GM13977 (cell line): ENCODE data around the gene RUBCN.
"Not testable (repeated sequence)": the region's sequence is repeated elsewhere in the genome, so short reads cannot be mapped to it uniquely, and the experiment has no call there.

Experiments
- DNase-seq: peaks from one replicate; pipeline ENCODE4 v3.0.0; 2012; ENCODE audit warnings: low spot score
- in situ Hi-C: fragments of 300-500 bp; cut with MboI; formaldehyde crosslinking; loops from one replicate; pipeline ENCODE4 v1.12.0; 2022; ENCODE audit warnings: low sequenced_read_pairs, low pct_unique_long_range_greater_than_20kb, mixed read lengths, inconsistent platforms; ENCODE audit not compliant: unreplicated experiment

RUBCN gene

GRCh38 chr3:197664414-197665141, 72.1 kb downstream of the RUBCN start:
- in situ Hi-C loops, DNase-seq: not testable (repeated sequence)

GRCh38 chr3:197663367-197664140, 73.2 kb downstream of the RUBCN start:
- in situ Hi-C loops, DNase-seq: not testable (repeated sequence)

DNA sequence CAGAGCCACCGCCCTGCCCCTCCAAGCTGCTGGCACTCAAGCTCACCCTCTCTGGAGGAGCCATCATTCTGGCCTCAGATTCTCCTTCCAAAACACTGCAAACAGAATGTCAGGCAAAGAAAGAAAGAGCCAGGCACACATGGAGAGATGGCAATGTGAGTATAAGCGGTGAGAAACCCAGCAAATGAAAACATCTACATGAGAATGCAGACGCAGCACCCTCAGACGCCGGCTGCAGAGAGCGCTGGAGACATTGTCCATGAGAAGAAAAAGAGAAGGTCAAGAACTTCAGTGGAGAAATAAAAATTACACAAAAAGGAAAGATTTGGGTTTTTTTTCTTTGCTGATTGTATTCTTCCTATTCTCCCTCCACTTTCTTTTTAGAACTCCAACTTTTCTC, 74.4 kb downstream of the RUBCN start:
- in situ Hi-C loops, DNase-seq: not testable (repeated sequence)

- in situ Hi-C loops = not testable (repeated sequence)
Measured at GRCh38 chr3:197661874-197662273, 74.8 kb downstream of the RUBCN start.

DNA sequence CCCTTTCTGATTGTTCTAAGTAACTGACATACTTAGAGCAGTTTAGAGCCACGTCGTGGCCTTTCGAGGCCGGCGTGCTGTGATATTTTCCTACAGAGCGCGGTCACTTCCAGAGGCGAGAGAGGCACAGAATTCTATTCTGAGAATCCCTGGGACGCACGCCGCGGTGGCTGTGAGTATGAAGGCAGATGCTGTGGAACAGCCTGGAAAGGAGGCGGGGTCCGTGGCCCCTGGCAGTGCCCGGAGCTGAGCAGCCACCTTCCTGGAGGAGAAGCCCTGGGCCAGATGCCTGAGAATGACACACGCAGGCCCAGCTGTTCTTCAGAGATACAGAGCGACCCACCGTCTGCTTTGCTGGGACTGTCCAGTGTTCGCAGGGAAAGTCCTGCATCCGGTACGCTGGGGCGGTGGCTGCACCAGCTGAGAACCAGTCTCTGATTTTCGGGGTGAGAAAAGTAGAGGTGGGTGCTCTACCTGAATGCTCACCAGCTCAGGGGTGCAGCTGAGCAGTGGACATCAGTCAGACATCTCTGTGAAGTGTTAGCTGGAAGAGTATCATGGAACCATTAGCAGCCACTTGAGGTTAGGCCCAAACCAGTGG, 75.4 kb downstream of the RUBCN start:
- in situ Hi-C loops, DNase-seq: not testable (repeated sequence)

More at GRCh38 chr3:197661874-197662273, 74.8 kb downstream of the RUBCN start:
- not testable (repeated sequence) for DNase-seq

DNA sequence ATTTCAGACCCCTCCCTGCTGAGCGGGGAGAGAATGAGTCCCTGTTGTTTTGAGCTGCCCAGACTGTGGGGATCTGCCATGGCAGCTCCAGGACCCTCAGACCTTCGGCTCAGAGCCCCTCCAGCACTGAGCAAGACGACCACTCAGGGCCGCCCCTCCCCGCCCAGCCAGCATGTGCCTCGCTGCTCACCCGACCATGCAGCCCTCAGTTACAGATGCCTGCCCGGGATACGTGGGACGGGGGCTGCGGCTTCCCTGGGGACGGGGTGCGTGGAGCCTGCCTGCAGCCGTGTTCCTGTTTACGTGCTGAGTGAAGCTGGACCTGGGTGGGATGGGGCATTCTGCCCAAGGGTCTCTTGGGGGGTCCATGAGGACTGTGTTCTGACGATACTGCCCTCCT, 77.0 kb downstream of the RUBCN start:
- DNase-seq, in situ Hi-C loops: not testable (repeated sequence)

- in situ Hi-C loops, DNase-seq: not testable (repeated sequence)
Measured at GRCh38 chr3:197659144-197659543, 77.6 kb downstream of the RUBCN start.

DNA sequence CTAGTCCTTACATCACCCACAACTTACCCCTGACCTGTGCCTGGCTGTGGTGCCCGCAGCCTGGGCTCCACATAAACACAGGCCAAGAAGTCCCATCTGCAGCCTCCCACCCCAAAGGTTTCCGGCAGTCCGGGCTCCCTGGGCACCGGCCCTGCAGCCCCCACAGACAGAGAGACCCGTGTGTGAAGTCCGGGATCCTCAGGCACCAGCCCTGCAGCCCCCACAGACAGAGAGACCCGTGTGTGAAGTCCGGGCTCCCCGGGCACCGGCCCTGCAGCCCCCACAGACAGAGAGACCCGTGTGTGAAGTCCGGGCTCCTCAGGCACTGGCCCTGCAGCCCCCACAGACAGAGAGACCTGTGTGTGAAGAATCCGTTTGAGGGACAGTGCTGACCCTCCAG, 78.0 kb downstream of the RUBCN start:
- in situ Hi-C loops, DNase-seq: not testable (repeated sequence)

DNA sequence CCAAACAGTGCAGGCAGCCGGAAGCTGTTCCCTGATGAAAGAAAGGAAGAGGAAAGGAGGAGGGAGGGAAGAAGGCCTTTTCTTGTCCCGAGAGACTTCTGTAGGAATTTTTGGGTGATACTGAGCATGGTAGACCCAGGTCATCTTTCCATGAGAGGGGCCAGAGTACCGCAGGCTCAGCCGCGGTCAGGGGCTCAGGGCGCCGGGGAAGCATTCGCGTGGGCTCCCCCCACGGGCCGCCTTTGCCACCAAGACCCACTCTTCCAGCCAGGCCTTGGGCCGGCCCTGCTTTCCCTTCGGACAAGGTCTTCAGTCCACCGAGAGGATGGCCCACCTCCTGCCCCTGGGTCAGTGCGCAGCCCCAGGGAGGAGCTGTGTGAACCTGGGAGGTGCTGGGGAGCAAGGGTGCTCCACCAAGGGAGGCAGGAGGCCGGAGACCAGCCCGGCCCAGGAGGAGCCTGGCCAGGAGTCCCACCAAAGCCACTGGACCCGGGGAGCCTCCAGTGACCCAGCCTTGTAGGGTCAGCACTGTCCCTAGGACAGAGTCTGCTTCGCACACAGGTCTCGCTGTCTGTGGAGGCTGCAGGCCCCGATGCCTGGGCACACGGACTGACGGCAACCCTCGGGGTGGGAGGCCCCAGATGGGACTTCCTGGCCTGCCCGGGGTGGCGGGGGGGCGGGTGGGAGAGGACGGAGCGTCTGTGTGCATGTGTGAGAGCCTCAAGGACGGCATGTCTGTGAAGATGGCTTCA, 79.0 kb downstream of the RUBCN start:
- DNase-seq, in situ Hi-C loops: not testable (repeated sequence)

DNA sequence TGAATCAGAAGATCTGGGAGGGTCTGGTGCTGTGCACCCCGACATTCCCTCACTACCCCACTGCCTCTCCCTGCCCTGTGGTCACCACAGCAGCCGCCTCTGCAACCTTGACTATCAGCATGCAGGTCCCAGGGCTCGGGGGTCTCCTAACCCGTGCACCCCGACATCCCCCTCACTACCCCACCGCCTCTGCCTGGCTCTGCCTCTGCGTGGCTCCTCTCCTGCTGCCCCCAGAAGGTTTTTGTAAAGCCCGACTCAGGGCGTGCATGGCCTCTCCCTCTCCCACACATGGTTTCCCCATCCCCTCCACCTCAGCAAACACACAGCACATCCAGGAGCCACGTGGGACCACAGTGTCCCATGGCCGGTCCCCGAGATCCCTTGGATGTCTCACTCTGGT, 79.7 kb downstream of the RUBCN start:
- in situ Hi-C loops, DNase-seq: not testable (repeated sequence)

DNA sequence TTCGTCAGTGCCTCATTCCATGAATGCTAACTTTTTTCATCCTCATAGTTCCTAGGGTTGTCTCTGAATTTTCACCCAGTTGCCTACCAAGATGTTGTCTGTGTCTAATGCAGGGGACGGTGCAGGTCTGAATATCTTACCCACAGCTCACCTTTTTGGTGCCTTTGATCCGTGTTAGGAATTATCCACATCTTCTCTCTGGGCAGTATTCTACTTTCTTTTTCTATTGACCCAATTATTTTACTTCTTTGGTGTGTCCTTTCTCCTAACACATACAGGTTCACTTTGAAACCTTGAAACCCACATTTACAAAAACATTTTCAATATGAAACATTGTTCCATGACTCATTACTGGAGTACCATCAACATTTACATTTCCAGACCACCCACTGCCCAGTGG, 80.6 kb downstream of the RUBCN start:
- in situ Hi-C loops, DNase-seq: not testable (repeated sequence)

DNA sequence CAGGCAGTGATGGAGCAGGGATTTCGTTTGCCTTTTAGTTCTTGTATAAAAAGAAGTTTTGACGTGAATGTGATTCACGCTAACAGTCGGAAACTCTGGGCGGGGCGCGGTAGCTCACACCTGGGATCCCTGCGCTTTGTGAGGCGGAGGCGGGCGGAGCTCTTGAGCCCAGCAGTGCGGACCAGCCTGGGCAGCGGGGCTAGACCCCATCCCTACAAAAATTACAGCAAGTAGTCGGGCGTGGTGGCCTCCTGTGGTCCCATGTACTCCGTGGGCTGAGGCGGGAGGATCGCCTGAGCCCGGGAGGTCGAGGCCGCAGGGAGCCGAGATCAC, 81.7 kb downstream of the RUBCN start:
- in situ Hi-C loops, DNase-seq: not testable (repeated sequence)
